Activated CD4-positive, CD25-positive, alpha-beta regulatory T cell treated with anti-CD3 and anti-CD28 coated beads, Interleukin-2, amount 50 U/mL, for 16 hours (primary cell): ENCODE data around the gene RSBN1L.
A peak's percentile ranks its signal among the peaks of the same experiment; 100 is the strongest.
"Not testable (repeated sequence)": the region's sequence is repeated elsewhere in the genome, so short reads cannot be mapped to it uniquely, and the experiment has no call there.

Experiments used
- DNase-seq: peaks from one replicate; pipeline ENCODE4 v3.0.0-alpha.2; 2020; ENCODE audit warnings: low read depth, low spot score

Gene RSBN1L

GRCh38 chr7:77696057-77696642 lies at the start of gene RSBN1L:
TSS of gene RSBN1L (plus strand) at chr7:77696459. CDS start at chr7:77696470, 11 bp downstream.
- DNase-seq, result peak; percentile 97

DNA sequence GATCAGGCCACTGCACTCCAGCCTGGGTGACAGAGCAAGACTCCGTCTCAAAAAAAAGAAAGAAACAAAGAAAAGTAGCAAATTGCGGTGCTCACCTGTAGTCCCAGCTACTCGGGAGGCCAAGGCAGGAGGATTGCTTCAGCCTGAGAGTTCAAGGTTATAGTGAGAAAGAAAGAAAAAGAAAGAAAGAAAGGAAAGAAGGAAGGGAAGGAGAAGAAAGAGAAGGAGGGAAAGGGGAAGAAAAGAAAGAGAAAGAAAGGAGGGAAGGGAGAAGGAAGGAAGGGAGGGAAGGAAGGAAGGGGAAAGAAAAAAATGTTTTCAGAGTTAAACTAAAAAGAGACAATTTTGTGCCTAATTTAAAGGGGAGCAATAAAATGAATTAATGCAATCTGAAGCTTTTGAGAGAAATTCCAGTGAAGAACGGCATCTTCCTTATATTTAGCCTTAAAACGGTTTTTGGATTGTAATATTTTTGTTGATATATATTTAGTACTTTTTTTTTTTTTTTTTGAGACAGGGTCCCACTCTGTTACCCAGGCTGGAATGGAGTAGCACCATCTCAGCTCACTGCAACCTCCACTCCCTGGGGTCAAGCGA lies 47.4 kb upstream of the RSBN1L start:
- DNase-seq, result no peak

DNA sequence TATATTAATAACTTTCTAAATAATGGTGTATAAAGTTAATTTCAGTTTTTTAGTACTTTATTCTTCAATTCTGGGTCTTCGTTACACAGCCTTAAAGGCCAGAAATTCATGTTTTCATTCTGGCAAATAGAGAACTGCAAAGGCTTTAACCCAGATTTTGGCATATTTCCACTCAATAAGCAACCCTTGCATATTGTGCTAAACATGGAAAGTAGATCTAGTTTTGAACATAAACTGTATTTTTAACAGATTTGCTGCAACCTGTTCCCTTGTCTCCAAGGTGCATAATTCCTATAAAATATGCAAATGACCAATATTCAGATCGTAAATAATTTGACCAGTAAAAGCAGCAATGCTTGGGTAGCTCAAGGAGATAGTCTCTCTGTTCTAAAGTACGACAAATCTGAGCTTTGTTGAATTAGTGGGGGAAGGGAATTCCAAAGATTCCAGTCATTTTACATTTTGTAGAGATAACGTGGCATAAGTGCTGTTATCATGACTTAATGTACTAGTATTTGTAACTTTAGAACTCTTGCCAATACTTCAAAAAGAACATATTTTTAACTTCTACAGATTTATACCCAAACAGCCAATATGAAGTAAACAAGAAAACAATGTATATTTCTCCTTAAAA lies 46.4 kb upstream of the RSBN1L start:
- DNase-seq, result no peak

DNA sequence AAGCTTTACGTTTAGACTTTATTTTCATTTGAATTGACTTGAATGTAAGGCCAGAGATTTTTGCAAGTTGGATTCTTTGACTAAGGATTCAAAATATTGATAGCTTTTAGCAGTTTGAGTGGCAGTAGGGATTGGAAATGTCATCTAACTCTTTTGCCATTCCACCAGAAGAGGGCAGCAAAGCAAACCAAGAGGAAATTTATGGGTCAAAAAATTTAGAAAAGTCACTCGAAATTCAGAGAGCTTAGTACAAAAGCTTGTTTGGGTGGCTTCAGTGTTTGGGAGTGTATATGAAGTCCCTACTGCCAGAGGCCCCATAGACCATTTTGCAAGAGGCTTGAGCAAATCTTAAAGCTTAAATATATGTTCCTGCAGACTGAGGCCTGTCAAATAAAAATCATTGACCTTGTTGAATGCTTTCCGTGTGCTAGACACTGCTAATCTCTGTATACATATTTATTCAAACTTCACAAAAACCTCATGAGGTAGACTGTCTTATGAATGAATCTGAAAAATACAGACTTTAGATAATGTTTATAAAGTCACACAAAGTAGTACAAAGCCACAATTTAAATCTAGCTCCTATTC lies 44.6 kb upstream of the RSBN1L start:
- peak; percentile 2 for DNase-seq

DNA sequence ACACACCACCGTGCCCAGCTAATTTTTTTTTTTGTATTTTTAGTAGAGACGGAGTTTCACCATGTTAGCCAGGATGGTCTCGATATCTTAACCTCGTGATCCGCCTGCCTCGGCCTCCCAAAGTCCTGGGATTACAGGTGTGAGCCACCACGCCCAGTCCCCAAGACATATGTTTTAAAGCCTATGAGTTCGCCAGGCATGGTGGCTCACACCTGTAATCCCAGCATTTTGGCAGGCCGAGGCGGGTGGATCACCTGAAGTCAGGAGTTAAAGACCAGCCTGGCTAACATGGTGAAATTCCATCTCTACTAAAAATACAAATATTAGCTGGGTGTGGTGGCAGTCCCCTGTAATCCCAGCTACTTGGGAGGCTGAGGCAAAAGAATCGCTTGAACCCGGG lies 43.4 kb upstream of the RSBN1L start:
- DNase-seq, result not testable (repeated sequence)

DNA sequence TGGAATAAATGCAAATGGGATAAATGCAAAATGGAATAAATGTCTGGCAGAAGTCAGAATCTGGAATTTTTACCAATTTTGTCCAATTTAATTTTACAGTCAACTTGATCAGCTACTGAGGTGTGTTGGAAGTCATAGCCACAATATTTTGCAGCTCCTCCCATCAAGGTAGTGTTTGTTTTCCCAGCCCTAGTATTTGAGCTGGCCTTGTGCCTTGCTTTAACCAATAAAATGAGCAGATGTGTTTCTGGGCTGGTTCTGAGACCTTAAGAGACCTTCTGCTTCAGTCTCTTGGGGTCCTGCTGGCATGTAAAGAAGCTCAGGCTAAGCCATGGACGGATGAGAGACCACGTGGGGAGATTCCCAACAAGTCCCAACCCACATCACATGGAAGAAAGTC lies 42.7 kb upstream of the RSBN1L start:
- no peak for DNase-seq

DNA sequence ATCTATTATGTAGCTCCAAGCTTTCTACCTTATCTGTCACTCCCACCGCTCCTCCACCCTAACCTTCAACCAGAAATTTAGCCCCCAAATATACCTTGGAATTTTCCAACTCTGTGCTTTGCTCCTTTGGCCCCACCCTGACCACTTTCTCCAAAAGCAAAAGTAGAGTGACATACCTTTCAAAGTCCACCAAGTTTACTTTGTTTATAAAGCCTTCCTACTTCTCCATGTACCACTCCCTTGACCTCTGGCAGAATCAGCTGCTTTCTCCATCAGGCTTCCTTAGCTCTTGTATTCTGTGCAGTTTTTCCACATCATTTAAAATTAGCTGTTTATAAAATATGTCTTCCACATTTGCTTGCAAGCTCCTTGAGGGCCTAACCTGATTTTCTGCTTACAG lies 40.9 kb upstream of the RSBN1L start:
- DNase-seq, result no peak

DNA sequence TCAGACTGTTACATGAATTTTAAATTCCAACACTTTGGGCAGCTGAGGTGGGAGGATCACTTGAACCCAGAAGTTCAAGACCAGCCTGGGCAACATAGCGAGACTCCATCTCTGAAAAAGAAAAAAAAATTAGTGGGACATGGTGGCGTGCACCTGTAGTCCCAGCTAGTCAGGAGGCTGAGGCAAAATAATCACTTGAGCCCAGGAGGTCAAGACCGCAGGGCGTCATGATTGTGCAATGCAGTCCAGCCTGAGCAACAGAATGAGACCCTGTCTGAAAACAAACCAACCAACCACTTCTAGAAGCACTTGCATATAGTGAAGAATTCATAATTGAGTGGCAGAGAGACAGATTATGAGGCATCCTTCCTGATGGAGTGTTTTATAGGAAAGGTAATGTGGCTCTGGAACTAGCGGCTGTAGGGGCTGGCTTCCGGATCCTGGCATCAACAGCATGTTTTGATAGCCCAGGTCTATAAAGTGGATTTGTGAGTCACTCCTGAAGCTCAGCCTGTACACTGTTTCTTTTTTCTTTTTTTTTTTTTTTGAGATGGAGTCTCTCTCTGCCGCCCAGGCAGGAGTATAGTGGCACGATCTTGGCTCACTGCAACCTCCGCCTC lies 40.3 kb upstream of the RSBN1L start:
- no peak for DNase-seq

DNA sequence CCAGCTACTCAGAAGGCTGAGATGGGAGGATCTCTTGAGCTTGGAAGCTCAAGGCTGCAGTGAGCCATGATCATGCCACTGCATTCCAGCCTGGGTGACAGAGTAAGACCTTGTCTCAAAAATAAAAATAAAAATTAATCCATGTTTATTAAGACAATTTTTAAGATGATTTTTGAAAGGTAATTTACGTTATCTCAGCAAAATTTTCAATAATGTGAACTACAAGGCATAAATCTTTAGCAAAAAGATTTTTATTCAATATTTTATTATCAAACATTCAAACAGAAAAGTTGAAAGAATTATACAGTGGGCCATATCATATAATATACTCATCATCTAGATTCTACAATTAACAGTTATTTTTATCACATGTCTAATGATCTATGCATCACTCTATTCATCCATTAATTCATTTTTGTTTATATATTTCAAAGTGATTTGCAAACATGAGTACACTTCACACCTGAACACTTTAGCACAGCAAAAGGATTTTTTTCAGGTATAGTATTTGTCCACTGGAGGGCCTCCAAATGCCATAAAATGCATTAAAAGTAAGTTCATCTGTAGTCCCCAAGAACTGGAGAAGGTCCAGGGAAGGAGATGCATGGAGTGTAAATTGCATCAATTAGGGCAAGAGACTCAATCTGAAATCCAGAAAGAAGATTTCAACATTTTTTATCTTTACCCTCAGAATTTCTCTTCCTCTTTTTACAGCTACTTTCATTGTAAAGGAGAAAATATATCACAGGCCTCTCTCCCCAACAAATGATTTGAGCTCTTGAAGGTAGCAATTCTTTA lies 38.6 kb upstream of the RSBN1L start:
- DNase-seq, result no peak

DNA sequence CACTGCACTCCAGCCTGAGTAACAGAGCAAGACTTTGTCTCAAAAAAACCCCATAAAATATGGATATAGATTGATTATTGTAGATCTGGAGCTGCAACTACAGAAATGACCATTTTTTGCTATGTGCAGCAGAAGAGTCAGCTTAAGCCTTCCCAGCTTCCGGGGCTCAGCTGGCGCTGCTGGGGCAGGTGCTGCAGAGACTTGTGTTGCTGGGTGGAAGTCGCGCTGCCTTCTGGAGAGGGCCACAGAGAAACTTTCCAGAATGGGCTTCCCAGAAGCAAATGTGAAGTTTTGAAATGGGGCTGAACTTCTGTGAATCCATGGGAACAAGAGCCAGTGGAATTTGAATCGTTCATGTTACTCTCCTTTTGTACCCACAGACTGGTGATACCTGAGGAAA lies 37.3 kb upstream of the RSBN1L start:
- DNase-seq, result no peak

DNA sequence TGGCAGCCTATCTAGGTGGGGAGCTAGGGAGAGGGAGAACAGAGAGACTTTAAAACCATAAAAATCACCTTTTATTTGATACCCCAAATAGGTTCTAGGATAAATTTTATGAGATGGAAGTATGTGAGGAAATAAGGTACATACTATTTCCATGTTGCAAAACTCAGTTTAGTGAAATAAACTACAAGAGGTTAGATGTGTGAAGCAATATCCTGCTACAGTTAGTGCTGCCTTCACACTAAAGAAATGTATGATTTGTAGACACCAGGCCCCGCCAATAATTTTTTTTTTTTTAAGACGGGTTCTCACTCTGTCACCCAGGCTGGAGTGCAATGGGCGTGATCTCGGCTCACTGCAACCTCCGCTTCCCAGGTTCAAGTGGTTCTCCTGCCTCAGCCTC lies 34.4 kb upstream of the RSBN1L start:
- no peak for DNase-seq

- no peak for DNase-seq
Measured at GRCh38 chr7:77662869-77663268, 33.4 kb upstream of the RSBN1L start.

- no peak for DNase-seq
Measured at GRCh38 chr7:77664715-77665114, 31.5 kb upstream of the RSBN1L start.

GRCh38 chr7:77665161-77665560 lies 31.1 kb upstream of the RSBN1L start:
- DNase-seq, result no peak

DNA sequence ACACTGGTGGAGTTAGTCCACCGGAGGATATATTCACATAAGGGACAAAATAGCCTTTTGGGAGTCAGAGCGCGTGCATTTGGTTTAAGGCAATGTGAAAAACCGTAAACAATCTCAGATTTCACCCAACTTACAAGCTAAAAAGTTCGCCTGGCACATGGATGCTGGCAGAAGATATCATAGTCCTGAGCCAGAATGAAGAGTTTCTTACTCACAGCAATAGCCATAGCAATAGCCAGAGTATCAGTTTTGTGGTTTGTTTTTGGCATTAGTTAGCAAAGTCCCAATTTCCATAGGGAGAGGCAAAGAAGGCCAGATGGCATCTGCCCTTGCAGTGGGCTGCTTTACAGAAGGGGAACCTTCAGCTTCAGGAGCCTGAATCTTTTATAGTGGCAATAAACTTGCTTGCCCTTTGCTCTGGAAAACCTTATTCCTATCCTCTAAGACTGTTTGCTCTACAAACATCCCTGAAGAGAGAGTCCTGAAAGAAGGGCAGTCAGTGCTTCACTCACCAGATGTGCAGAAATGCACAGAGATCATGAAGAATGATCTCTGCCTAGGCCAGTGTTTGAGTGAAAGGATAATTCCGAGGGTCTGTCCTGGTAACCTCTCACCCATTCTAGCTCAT lies 28.7 kb upstream of the RSBN1L start:
- no peak for DNase-seq

- no peak for DNase-seq
Measured at GRCh38 chr7:77674878-77675277, 21.4 kb upstream of the RSBN1L start.

- DNase-seq, result no peak
Measured at GRCh38 chr7:77679608-77680007, 16.7 kb upstream of the RSBN1L start.

DNA sequence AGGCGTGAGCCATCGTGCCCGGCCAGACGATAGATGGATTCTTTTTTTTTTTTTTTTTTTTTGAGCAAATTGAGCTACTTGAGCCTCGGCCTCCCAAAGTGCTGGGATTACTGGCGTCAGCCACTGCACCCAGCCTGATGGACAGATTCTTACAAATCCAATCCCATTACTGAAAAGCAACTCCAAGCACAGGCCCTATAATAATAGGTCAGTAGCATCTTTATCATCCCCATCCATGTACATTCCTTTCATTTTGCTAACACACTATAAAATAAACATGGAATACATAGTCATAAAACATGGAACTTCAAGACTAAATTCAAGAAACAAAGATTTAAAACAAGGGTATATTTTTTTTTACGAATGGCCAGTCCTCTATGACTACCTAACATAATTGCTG lies 16.0 kb upstream of the RSBN1L start:
- no peak for DNase-seq

- DNase-seq, result no peak
Measured at GRCh38 chr7:77684030-77684429, 12.2 kb upstream of the RSBN1L start.

GRCh38 chr7:77685233-77685632 lies 11.0 kb upstream of the RSBN1L start:
- no peak for DNase-seq

GRCh38 chr7:77687100-77687746 lies 9.0 kb upstream of the RSBN1L start:
- DNase-seq, result no peak
